Endodermal cell (in vitro differentiated cells): ENCODE data around the gene PTCD1. TPM values are rescaled to one million over a fixed set of nuclear protein-coding genes. Genes with fewer than 3 reads are reported as not detected.

Experiments used
- DNase-seq: peaks from one replicate; pipeline ENCODE4 v3.0.0-alpha.2; 2017
- H3K27ac ChIP-seq: 2 replicates; pipeline ENCODE4 v1.5.1; 2013; ENCODE audit warnings: mild to moderate bottlenecking, low read depth, low read length, moderate library complexity
- H3K27me3 ChIP-seq: 2 replicates; pipeline ENCODE4 v1.6.1; 2013; ENCODE audit warnings: mild to moderate bottlenecking, low read length, moderate library complexity; ENCODE audit not compliant: insufficient read depth, control insufficient read depth, poor library complexity, severe bottlenecking
- H3K36me3 ChIP-seq: 2 replicates; pipeline ENCODE4 v1.7.0; 2013; ENCODE audit warnings: mild to moderate bottlenecking, low read length, moderate library complexity; ENCODE audit not compliant: control insufficient read depth, insufficient read depth
- H3K4me1 ChIP-seq: one replicate; pipeline ENCODE4 v1.7.0; 2013; ENCODE audit warnings: low read length; ENCODE audit not compliant: control insufficient read depth, insufficient read depth
- H3K4me3 ChIP-seq: 2 replicates; pipeline ENCODE4 v1.5.1; 2013; ENCODE audit warnings: mild to moderate bottlenecking, low read length, moderate library complexity
- H3K9ac ChIP-seq: 2 replicates; pipeline ENCODE4 v1.6.1; 2013; ENCODE audit warnings: mild to moderate bottlenecking, low read length, moderate library complexity; ENCODE audit not compliant: poor library complexity, severe bottlenecking; ENCODE audit errors: extremely low read depth
- H3K9me3 ChIP-seq: 2 replicates; pipeline ENCODE4 v1.6.1; 2013; ENCODE audit warnings: mild to moderate bottlenecking, low read length, moderate library complexity; ENCODE audit not compliant: control insufficient read depth
- H3K27ac Mint-ChIP-seq: 2 replicates; pipeline ENCODE4 v1.8.0; 2020; ENCODE audit warnings: mixed read lengths
- H3K27me3 Mint-ChIP-seq: 2 replicates; pipeline ENCODE4 v1.8.0; 2021; ENCODE audit warnings: mild to moderate bottlenecking, mixed read lengths; ENCODE audit not compliant: insufficient read depth
- H3K36me3 Mint-ChIP-seq: 2 replicates; pipeline ENCODE4 v1.8.0; 2020; ENCODE audit warnings: low read depth, mixed read lengths
- H3K4me1 Mint-ChIP-seq: 2 replicates; pipeline ENCODE4 v1.8.0; 2020; ENCODE audit warnings: mixed read lengths
- H3K4me3 Mint-ChIP-seq: 2 replicates; pipeline ENCODE4 v1.8.0; 2020; ENCODE audit warnings: mild to moderate bottlenecking, moderate library complexity, mixed read lengths
- H3K9me3 Mint-ChIP-seq: 2 replicates; pipeline ENCODE4 v1.8.0; 2020; ENCODE audit warnings: mild to moderate bottlenecking, mixed read lengths
- CTCF ChIP-seq: fragments of 200-600 bp; sonication (generic); conservative IDR thresholded peaks from 2 replicates; pipeline ENCODE4 v1.5.0; 2021; ENCODE audit warnings: antibody characterized with exemption, mild to moderate bottlenecking
- WGBS, 2 experiments: methylation state at CpG; one replicate each; pipeline versions ENCODE4 v1.1.5 to v1.1.7; 2013; ENCODE audit warnings: missing lambda C conversion rate in 2 of 2, mixed read lengths in 1 of 2; ENCODE audit not compliant: insufficient coverage in 1 of 2, insufficient read length in 1 of 2; 5-methylcytosine and 5-hydroxymethylcytosine counted together
- total RNA-seq, 2 donors: library from RNA; stranded (reverse); fragmentation: NEBNext Ultra II Directional in 1 of 2; extraction: Animal tissue kit (Norgen Biotek cat#: 25700) in 1 of 2; gene quantifications; 2 replicates in 1 of 2; 3 replicates in 1 of 2; pipeline ENCODE4 v1.2.1, GENCODE V29; 2021

The PTCD1 gene
- total RNA-seq, 2 donors from 2014 or later = 11.9 to 12.5 TPM

- Histone ChIP-seq H3K4me3 (peak overlapping the region; percentile 79), H3K27me3 (no peaks in the 10 kb centered on the region), H3K9me3 (no peaks in the 10 kb centered on the region), H3K36me3 (peaks cover 16% of the 10 kb centered on the region), H3K4me1 (no peaks in the 10 kb centered on the region), H3K27ac (no peak overlapping the region), H3K9ac (peak overlapping the region; percentile 47)
- TF ChIP-seq CTCF = no peak
- Mint-ChIP-seq H3K36me3 (peaks cover 12% of the 10 kb centered on the region), H3K9me3 (no peaks in the 10 kb centered on the region), H3K4me3 (peak overlapping the region; percentile 63), H3K4me1 (no peaks in the 10 kb centered on the region), H3K27ac (no peak overlapping the region), H3K27me3 (peaks cover 12% of the 10 kb centered on the region)
- no peak for DNase-seq
- WGBS, 2 experiments = 89 to 90% methylated on average over 32 to 41 of the region's 41 CpGs
Observed at GRCh38 chr7:99373091-99374066, 65.2 kb downstream of the PTCD1 start.

GRCh38 chr7:99372275-99373090, 66.1 kb downstream of the PTCD1 start:
- Mint-ChIP-seq H3K9me3 (no peaks in the 10 kb centered on the region), H3K4me1 (no peaks in the 10 kb centered on the region), H3K27ac (no peak overlapping the region), H3K36me3 (peaks cover 6% of the 10 kb centered on the region), H3K4me3 (peak overlapping the region; percentile 63), H3K27me3 (peaks cover 12% of the 10 kb centered on the region)
- TF ChIP-seq CTCF = no peak
- no peaks in the 10 kb centered on the region for H3K4me1 ChIP-seq
- WGBS, 2 experiments = 87 to 89% methylated on average over 18 to 21 of the region's 21 CpGs
- H3K27ac ChIP-seq = no peak overlapping the region
- H3K27me3 ChIP-seq = no peaks in the 10 kb centered on the region
- DNase-seq = no peak
- no peak overlapping the region for H3K4me3 ChIP-seq
- H3K9ac ChIP-seq = no peak overlapping the region
- H3K9me3 ChIP-seq = no peaks in the 10 kb centered on the region
- peaks cover 7% of the 10 kb centered on the region for H3K36me3 ChIP-seq

GRCh38 chr7:99371376-99371920, 67.2 kb downstream of the PTCD1 start:
- Mint-ChIP-seq H3K4me3 (no peak overlapping the region), H3K27me3 (peaks cover 12% of the 10 kb centered on the region), H3K9me3 (no peaks in the 10 kb centered on the region), H3K27ac (no peak overlapping the region), H3K4me1 (no peaks in the 10 kb centered on the region), H3K36me3 (peaks cover 13% of the 10 kb centered on the region)
- Histone ChIP-seq H3K4me3 (no peak overlapping the region), H3K36me3 (peaks cover 16% of the 10 kb centered on the region), H3K27ac (no peak overlapping the region), H3K9me3 (no peaks in the 10 kb centered on the region), H3K27me3 (no peaks in the 10 kb centered on the region), H3K9ac (no peak overlapping the region), H3K4me1 (no peaks in the 10 kb centered on the region)
- WGBS, 2 experiments = 91 to 93% methylated on average over 11 of the region's 11 CpGs
- no peak for DNase-seq
- TF ChIP-seq CTCF = no peak
